IMR-90 (cell line): Measurements from ENCODE around the gene RAF1.

Experiments used
- CHD1 ChIP-seq: IDR thresholded peaks from 2 replicates; pipeline ENCODE4 v1.6.1; 2012; ENCODE audit warnings: low read depth, low read length, improper control_type of control experiment
- POLR2A ChIP-seq: IDR thresholded peaks from 2 replicates; pipeline ENCODE4 v1.6.1; 2012; ENCODE audit warnings: mild to moderate bottlenecking, low read depth, low read length
- RAD21 ChIP-seq: IDR thresholded peaks from 2 replicates; pipeline ENCODE4 v1.6.1; 2012; ENCODE audit warnings: low read length, improper control_type of control experiment
- RFX5 ChIP-seq: IDR thresholded peaks from 2 replicates; pipeline ENCODE4 v1.8.0; 2012; ENCODE audit warnings: low read depth, mild to moderate bottlenecking, low read length, moderate library complexity
- SMC3 ChIP-seq: fragments of 150-350 bp; IDR thresholded peaks from 2 replicates; pipeline ENCODE4 v1.6.1; 2016; ENCODE audit warnings: low read depth, mild to moderate bottlenecking, antibody characterized with exemption, low read length, moderate library complexity
- TF ChIP-seq, protein P1 (sequence below): conservative IDR thresholded peaks from 2 replicates; pipeline ENCODE4 v1.5.1; 2012; ENCODE audit warnings: mild to moderate bottlenecking, low read depth, low read length, improper control_type of control experiment

DNA sequence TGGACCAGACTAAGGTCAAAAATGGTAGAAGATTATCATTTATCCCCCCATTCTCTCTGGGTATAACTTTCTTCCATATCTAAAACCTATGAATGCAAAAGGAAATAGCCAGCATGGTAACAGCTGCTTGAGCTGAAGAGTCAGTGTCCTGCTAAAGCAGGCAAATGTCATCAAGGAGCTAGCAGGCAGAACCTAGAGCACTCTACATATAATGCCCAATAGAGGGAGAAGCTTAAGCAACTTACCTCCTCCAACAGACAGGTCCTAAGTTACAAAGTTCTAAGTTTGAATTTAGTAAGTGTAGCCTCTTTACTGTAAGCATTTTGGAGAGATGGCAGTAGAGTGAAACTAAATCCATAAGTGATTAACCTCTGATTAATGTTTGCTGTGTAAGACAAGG, 7.7 kb downstream of the RAF1 start:
- TF ChIP-seq, protein P1, sequence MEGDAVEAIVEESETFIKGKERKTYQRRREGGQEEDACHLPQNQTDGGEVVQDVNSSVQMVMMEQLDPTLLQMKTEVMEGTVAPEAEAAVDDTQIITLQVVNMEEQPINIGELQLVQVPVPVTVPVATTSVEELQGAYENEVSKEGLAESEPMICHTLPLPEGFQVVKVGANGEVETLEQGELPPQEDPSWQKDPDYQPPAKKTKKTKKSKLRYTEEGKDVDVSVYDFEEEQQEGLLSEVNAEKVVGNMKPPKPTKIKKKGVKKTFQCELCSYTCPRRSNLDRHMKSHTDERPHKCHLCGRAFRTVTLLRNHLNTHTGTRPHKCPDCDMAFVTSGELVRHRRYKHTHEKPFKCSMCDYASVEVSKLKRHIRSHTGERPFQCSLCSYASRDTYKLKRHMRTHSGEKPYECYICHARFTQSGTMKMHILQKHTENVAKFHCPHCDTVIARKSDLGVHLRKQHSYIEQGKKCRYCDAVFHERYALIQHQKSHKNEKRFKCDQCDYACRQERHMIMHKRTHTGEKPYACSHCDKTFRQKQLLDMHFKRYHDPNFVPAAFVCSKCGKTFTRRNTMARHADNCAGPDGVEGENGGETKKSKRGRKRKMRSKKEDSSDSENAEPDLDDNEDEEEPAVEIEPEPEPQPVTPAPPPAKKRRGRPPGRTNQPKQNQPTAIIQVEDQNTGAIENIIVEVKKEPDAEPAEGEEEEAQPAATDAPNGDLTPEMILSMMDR: no peak
- no peak for TF ChIP-seq POLR2A
- TF ChIP-seq RFX5: no peak
- no peak for TF ChIP-seq CHD1
- TF ChIP-seq SMC3: no peak
- no peak for TF ChIP-seq RAD21
